HPDE6-E6E7 (cell line): ENCODE results near the gene TEX30.

Experiments used
- DNase-seq: peaks from one replicate; pipeline ENCODE4 v3.0.0; 2011; ENCODE audit warnings: missing footprints; ENCODE audit errors: extremely low spot score

TEX30 gene

GRCh38 chr13:102779436-102780159, 6.0 kb upstream of the TEX30 start:
- no peak for DNase-seq

- no peak for DNase-seq
Measured at GRCh38 chr13:102777736-102778135, 4.2 kb upstream of the TEX30 start.

- no peak for DNase-seq
Measured at GRCh38 chr13:102776271-102776670, 2.7 kb upstream of the TEX30 start.

- no peak for DNase-seq
Measured at GRCh38 chr13:102774591-102775520, 1.3 kb upstream of the TEX30 start.

GRCh38 chr13:102774214-102774568, 605 bp upstream of the TEX30 start:
- no peak for DNase-seq

GRCh38 chr13:102772042-102772425, 1.6 kb downstream of the TEX30 start:
- no peak for DNase-seq

- no peak for DNase-seq
Measured at GRCh38 chr13:102771298-102772041, 2.1 kb downstream of the TEX30 start.

- no peak for DNase-seq
Measured at GRCh38 chr13:102770435-102770834, 3.2 kb downstream of the TEX30 start.

GRCh38 chr13:102769679-102770078, 3.9 kb downstream of the TEX30 start:
- DNase-seq: no peak

GRCh38 chr13:102768909-102769308, 4.7 kb downstream of the TEX30 start:
- no peak for DNase-seq

- no peak for DNase-seq
Measured at GRCh38 chr13:102763741-102764140, 9.8 kb downstream of the TEX30 start.

GRCh38 chr13:102761071-102761470, 12.5 kb downstream of the TEX30 start:
- DNase-seq: no peak

- no peak for DNase-seq
Measured at GRCh38 chr13:102758842-102759241, 14.7 kb downstream of the TEX30 start.

GRCh38 chr13:102757006-102757405, 16.6 kb downstream of the TEX30 start:
- no peak for DNase-seq

GRCh38 chr13:102751886-102752285, 21.7 kb downstream of the TEX30 start:
- DNase-seq: no peak

GRCh38 chr13:102742506-102742905, 31.1 kb downstream of the TEX30 start:
- DNase-seq: no peak

- DNase-seq: no peak
Measured at GRCh38 chr13:102742101-102742500, 31.5 kb downstream of the TEX30 start.

GRCh38 chr13:102729560-102730270, 43.9 kb downstream of the TEX30 start:
- peak; percentile 43 for DNase-seq

- no peak for DNase-seq
Measured at GRCh38 chr13:102726430-102726829, 47.2 kb downstream of the TEX30 start.

- peak; percentile 69 for DNase-seq
Measured at GRCh38 chr13:102724923-102725322, 48.7 kb downstream of the TEX30 start.

GRCh38 chr13:102721800-102722231, 51.8 kb downstream of the TEX30 start:
- no peak for DNase-seq

- no peak for DNase-seq
Measured at GRCh38 chr13:102718746-102719145, 54.8 kb downstream of the TEX30 start.
